Fibroblast of villous mesenchyme (primary cell): ENCODE data around the gene ADCY5. TPM values are rescaled to one million over a fixed set of nuclear protein-coding genes. Genes with fewer than 3 reads are reported as not detected.

Source experiments
- DNase-seq: peaks from one replicate; pipeline ENCODE4 v3.0.0-alpha.2; 2010; ENCODE audit warnings: low read depth
- H3K4me3 ChIP-seq: 2 replicates; pipeline ENCODE4 v1.5.1; 2011; ENCODE audit warnings: low read depth, mild to moderate bottlenecking, low read length
- CTCF ChIP-seq: IDR thresholded peaks from 2 replicates; pipeline ENCODE4 v1.5.1; 2012; ENCODE audit warnings: low read depth, mild to moderate bottlenecking, low read length; ENCODE audit not compliant: insufficient read depth
- total RNA-seq: library from RNA; depleted of rRNA; stranded (reverse); fragments of >200 nt; gene quantifications from 2 replicates; pipeline ENCODE4 v1.2.3, GENCODE V29; 2012

Gene ADCY5
- total RNA-seq, 1 donor = 0.43 TPM

DNA sequence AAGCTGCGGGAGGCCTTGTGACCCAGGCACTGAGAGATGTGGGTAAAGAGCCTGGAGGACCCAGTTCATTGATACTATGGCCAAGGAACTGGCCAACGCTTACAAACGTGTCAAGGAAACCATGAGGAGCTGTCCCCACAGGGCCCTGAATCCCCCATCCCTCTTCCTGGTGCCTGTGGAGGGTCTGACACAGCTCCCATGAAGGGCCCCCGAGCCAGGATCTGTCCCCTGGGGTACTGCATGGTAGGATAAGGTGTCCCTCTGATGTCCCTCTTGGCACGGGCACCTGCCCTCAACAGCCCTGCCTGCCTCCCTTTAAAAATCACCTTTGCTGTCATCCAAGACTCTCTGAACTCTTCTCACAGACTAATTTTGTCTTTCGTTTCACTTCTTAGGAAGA lies 122.4 kb downstream of the ADCY5 start:
- no peak for DNase-seq
- H3K4me3 ChIP-seq = no peak overlapping the region
- no peak for TF ChIP-seq CTCF

DNA sequence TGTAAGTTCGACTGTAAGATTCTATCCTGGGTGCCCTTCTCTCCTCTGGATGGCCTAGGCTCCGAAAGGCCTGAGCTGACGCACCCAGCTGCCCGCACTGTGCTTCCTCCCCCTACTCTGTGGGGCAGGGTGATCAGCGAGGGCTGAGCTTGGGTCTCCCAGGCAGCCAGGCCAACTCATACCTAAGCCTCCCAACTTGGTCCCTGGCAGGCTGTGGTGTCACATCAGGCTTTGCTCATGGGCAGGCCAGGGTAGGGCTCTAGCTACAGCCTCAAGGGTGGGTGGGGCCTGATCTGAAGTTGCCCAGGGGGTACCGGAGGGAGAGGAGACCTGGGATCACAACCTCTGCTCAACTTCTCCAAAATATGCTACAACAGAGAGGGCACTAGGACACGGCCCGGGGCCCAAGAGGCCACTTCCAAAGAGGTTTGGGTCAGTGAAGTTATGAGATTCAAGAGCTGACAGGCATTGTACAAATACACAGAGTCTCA lies 123.1 kb downstream of the ADCY5 start:
- DNase-seq = no peak
- no peak for TF ChIP-seq CTCF
- no peak overlapping the region for H3K4me3 ChIP-seq

DNA sequence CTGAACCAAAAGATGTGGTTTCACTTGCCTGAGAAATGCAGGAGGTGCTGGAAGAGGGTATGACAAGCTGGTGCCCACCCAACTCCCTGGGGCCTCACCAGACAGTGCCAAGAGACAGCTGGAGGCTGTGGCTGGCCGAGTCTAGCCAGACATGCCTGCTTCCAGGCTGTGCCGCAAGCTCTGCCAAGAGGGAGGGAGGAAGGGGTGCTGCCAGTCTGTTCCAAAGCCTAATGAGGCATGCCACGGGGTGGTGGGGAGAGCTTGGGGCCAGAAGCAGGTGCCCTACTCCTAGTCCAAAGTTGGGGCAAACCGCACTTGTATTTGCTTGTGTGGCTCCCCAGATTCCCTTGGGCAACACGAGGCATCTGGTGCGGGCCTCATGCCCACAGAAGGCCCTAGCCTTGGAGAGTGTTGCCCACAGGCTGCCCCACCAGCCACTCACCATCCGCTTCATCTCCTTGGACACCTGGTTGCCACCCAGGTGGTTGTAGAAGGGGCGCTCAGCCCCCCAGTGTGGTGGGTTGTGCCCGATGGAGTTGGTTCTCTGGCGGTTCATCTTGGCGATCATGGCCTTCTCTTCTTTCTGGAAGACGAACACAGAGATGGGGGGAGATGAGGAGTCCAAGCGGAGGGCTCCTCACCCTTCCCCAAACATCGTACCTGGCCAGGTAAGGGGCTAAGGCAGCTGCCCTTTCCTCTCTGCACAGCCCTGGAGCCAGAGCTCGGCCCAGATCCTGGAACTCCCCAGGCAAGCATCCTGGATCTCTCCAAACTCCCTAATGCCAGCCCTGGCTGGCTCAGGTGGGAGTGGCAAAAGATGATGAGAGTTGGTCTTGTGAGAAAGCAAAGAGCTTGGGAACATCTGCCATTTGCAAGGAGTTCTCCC lies 123.8 kb downstream of the ADCY5 start:
- no peak overlapping the region for H3K4me3 ChIP-seq
- TF ChIP-seq CTCF = no peak
- DNase-seq = no peak

DNA sequence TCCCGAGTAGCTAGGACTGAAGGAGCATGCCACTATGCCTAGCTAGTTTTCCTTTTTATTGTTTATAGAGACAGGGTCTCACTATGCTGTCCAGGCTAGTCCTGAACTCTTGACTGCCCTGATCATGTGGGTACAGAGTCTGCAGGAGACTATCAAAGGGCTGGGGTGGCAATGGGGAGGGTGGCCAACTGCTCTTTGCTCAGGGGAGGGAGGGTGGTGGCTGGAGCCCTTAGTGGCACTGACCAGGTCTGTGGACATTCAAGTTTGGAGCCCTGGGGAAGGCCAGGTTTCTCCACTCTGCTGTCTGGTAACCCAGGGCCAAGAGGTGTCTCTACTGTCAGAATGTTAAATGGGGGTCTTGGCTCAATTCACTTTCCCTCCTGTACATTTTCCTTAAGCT lies 125.1 kb downstream of the ADCY5 start:
- no peak overlapping the region for H3K4me3 ChIP-seq
- no peak for DNase-seq
- TF ChIP-seq CTCF = no peak

- H3K4me3 ChIP-seq = no peak overlapping the region
- TF ChIP-seq CTCF = no peak
- no peak for DNase-seq
Measured at GRCh38 chr3:123322866-123323265, 126.0 kb downstream of the ADCY5 start.

GRCh38 chr3:123321806-123322205 lies 127.1 kb downstream of the ADCY5 start:
- no peak for DNase-seq
- H3K4me3 ChIP-seq = no peak overlapping the region
- no peak for TF ChIP-seq CTCF
